Ramos (cell line): ENCODE measurements around the gene SLC25A6.
"Not testable (repeated sequence)": the region's sequence is repeated elsewhere in the genome, so short reads cannot be mapped to it uniquely, and the experiment has no call there.

Experiments used
- in situ Hi-C: fragments of 300-500 bp; cut with MboI; formaldehyde crosslinking; loops from one replicate; pipeline ENCODE4 v1.14.3; 2022; ENCODE audit warnings: low sequenced_read_pairs; ENCODE audit not compliant: unreplicated experiment

SLC25A6 gene

DNA sequence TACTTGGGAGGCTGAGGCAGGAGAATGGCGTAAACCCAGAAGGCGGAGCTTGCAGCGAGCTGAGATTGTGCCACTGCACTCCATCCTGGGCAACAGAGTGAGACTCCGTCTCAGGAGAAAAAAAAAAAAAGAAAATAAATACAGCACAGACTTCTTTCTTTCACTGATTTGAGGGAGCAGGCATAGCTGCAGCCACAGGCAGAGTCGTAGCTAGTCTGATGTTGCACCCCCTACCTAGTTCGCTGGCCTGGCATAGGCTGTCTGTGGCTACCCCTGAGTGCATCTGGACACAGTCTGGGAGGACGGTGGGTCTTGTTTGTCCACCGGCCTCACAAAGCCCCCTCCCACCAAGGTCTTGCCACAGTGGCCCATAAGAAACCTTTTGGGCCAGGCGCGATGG, 33.9 kb downstream of the SLC25A6 start:
- in situ Hi-C loops = no loop called here

- in situ Hi-C loops = no loop called here
Observed at GRCh38 chrX:1355131-1356046, 36.5 kb downstream of the SLC25A6 start.

DNA sequence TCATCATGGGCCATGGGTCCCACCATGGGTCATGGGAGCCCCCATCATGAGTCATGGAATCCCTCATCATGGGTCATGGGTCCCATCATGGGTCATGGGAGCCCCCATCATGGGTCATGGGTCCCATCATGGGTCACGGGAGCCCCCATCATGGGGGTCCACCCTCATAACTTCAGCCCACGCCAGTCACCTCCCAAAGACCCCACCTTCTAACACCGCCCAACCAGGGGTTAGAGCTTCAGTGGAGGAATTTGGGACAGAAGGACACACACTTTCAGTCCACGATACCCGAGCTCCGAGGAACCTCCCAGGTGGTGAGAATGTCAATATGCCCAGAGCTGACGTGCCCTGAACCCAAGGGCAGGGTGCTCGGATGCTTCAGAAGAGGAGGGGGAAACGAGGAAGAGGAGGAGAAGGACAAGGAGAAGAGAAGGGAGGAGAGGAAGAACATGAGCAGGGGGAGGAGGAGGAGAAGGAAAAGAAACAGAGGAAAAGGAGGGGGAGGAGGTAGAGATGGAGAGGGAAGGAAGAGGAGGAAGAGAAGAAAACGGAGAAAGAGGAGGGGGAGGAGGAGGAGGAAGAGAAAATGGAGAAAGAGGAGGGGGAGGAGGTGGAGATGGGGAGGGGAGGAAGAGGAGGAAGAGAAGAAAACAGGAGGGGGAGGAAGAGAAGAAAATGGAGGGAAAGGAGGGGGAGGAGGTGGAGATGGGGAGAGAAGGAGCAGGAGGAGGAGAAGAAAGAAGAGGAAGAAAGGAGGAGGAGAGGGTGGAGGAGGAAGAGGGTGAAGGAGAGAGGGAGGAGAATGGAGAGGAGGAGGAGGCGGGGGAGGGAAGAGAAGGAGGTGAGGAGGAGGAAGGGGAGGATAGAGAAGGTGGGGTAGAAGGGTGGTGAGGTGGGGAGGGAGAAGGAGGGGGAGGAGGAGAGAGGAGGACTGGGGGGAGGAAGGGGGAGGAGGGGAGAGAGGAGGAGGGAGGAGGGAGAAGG, 37.6 kb downstream of the SLC25A6 start:
- in situ Hi-C loops = no loop called here

- in situ Hi-C loops = no loop called here
Observed at GRCh38 chrX:1351981-1352714, 39.8 kb downstream of the SLC25A6 start.

DNA sequence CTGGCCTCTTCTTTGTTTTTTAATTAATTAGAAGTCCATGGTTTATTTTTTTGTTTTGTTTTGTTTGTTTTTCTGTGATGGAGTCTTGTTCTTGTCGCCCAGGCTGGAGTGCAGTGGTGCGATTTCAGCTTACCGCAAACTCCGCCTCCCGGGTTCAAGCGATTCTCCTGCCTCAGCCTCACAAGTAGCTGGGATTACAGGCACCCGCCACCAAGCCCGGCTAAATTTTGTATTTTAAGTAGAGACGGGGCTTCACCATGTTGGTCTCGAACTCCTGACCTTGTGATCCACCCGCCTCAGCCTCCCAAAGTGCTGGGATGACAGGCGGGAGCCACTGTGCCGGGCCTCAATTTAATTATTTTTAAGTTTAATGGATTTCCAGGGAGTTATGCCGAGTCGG, 42.3 kb downstream of the SLC25A6 start:
- in situ Hi-C loops = not testable (repeated sequence)

DNA sequence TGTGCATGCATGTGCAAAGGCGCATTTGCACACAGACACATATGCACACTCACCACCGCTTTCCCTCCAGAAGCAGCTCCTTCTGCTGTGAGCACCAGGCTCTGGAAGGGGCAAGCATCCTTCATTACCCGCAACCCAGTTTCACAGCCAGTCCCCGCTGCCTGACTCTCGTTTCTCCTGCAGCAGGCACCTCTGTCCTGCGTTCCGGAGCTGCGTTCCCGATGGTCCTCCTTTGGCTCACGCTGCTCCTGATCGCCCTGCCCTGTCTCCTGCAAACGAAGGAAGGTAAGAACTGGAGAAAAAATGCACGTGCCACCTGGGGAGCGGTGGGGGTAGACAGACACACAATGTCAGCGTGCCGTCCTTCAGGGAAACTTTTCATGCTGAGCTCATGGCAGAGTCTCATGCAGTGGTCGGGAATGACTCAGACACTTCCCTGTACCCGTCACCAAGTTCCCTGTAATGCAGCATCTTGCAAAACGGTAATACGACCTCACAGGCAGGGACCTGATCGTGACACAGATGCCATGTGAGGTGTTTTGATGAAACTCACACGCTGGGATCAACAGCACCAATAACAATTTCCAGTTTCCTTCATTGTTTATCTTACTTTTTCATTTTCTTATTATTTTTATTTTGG, 50.2 kb downstream of the SLC25A6 start:
- in situ Hi-C loops = no loop called here

GRCh38 chrX:1336948-1337779, 54.7 kb downstream of the SLC25A6 start:
- in situ Hi-C loops = no loop called here

GRCh38 chrX:1336331-1336943, 55.5 kb downstream of the SLC25A6 start, which contains the start of gene IL3RA:
Gene IL3RA, plus strand, starts transcription at chrX:1336785. Its CDS starts 4,981 bp downstream, at chrX:1341766.
- in situ Hi-C loops = no loop called here
